Trophoblast cell (in vitro differentiated cells and primary cell): ENCODE results near the gene LRMDA.

Source experiments
- DNase-seq, 2 donors: peaks; one replicate each; pipeline ENCODE4 v3.0.0-alpha.2; 2016
- H2AFZ ChIP-seq: 2 replicates; pipeline ENCODE4 v1.6.1; 2013; ENCODE audit warnings: low read length, moderate library complexity, mild to moderate bottlenecking; ENCODE audit not compliant: insufficient read depth, poor library complexity
- H2AK5ac ChIP-seq: 2 replicates; pipeline ENCODE4 v1.6.1; 2013; ENCODE audit warnings: mild to moderate bottlenecking, low read length
- H2BK120ac ChIP-seq: 2 replicates; pipeline ENCODE4 v1.6.1; 2013; ENCODE audit warnings: low read length, mild to moderate bottlenecking, moderate library complexity; ENCODE audit not compliant: insufficient read depth, poor library complexity
- H2BK12ac ChIP-seq: 2 replicates; pipeline ENCODE4 v1.6.1; 2013; ENCODE audit warnings: mild to moderate bottlenecking, low read length, moderate library complexity
- H2BK5ac ChIP-seq: 2 replicates; pipeline ENCODE4 v1.6.1; 2013; ENCODE audit warnings: low read length, low read depth, moderate library complexity, mild to moderate bottlenecking; ENCODE audit not compliant: poor library complexity
- H3K14ac ChIP-seq: 2 replicates; pipeline ENCODE4 v1.6.1; 2013; ENCODE audit warnings: mild to moderate bottlenecking, low read length
- H3K18ac ChIP-seq: 2 replicates; pipeline ENCODE4 v1.6.1; 2013; ENCODE audit warnings: mild to moderate bottlenecking, low read length
- H3K23ac ChIP-seq: 2 replicates; pipeline ENCODE4 v1.6.1; 2013; ENCODE audit warnings: low read length
- H3K27ac ChIP-seq: 2 replicates; pipeline ENCODE4 v1.5.1; 2013; ENCODE audit warnings: low read depth, mild to moderate bottlenecking, inconsistent platforms, low read length, moderate library complexity
- H3K27me3 ChIP-seq: 2 replicates; pipeline ENCODE4 v1.6.1; 2013; ENCODE audit warnings: inconsistent platforms, mild to moderate bottlenecking, low read length, moderate library complexity; ENCODE audit not compliant: insufficient read depth
- H3K36me3 ChIP-seq, 2 experiments: 1 replicate in 1 of 2; 2 replicates in 1 of 2; pipeline ENCODE4 v1.6.1; 2013; ENCODE audit warnings: low read length in 2 of 2, mild to moderate bottlenecking in 2 of 2, moderate library complexity in 1 of 2; ENCODE audit not compliant: insufficient read depth in 2 of 2, control insufficient read depth in 1 of 2
- H3K4ac ChIP-seq: 2 replicates; pipeline ENCODE4 v1.6.1; 2013; ENCODE audit warnings: low read depth, mild to moderate bottlenecking, low read length, moderate library complexity
- H3K4me1 ChIP-seq, 2 experiments: 1 replicate in 1 of 2; 2 replicates in 1 of 2; pipeline ENCODE4 v1.6.1; 2013; ENCODE audit warnings: low read length in 2 of 2, mild to moderate bottlenecking in 2 of 2, moderate library complexity in 1 of 2; ENCODE audit not compliant: insufficient read depth in 2 of 2, control insufficient read depth in 1 of 2
- H3K4me2 ChIP-seq: 2 replicates; pipeline ENCODE4 v1.6.1; 2013; ENCODE audit warnings: inconsistent platforms, mild to moderate bottlenecking, low read length, moderate library complexity
- H3K4me3 ChIP-seq: 2 replicates; pipeline ENCODE4 v1.5.1; 2013; ENCODE audit warnings: mild to moderate bottlenecking, low read depth, low read length, inconsistent platforms
- H3K79me1 ChIP-seq: one replicate; pipeline ENCODE4 v1.6.1; 2013; ENCODE audit warnings: low read length
- H3K79me2 ChIP-seq: 2 replicates; pipeline ENCODE4 v1.6.1; 2013; ENCODE audit warnings: low read length, mild to moderate bottlenecking; ENCODE audit not compliant: control insufficient read depth, insufficient read depth, poor library complexity
- H3K9ac ChIP-seq: 2 replicates; pipeline ENCODE4 v1.6.1; 2013; ENCODE audit warnings: mild to moderate bottlenecking, low read length
- H3K9me3 ChIP-seq: 2 replicates; pipeline ENCODE4 v1.6.1; 2013; ENCODE audit warnings: low read depth, mild to moderate bottlenecking, control low read depth, inconsistent platforms, low read length; ENCODE audit not compliant: insufficient read depth
- H4K12ac ChIP-seq: 2 replicates; pipeline ENCODE4 v1.6.1; 2013; ENCODE audit warnings: low read depth, mild to moderate bottlenecking, low read length, moderate library complexity
- H4K8ac ChIP-seq: 2 replicates; pipeline ENCODE4 v1.6.1; 2013; ENCODE audit warnings: low read depth, mild to moderate bottlenecking, low read length, moderate library complexity
- H4K91ac ChIP-seq: one replicate; pipeline ENCODE4 v1.6.1; 2013; ENCODE audit warnings: low read depth, mild to moderate bottlenecking, low read length, moderate library complexity
- WGBS: extraction: QIAGEN DNeasy Blood & Tissue Kit; methylation state at CpG from one replicate; pipeline ENCODE4 v1.1.7; 2013; ENCODE audit warnings: missing lambda C conversion rate; ENCODE audit not compliant: insufficient read length, insufficient coverage; ENCODE audit errors: extremely low coverage; 5-methylcytosine and 5-hydroxymethylcytosine counted together

Gene LRMDA

GRCh38 chr10:75436896-75437295 lies 5.5 kb downstream of the LRMDA start:
- Histone ChIP-seq H3K4me3 (no peak overlapping the region), H3K9ac (no peak overlapping the region), H3K14ac (no peak overlapping the region), H3K79me1 (peaks cover 2% of the 10 kb centered on the region), H3K4me2 (no peak overlapping the region), H2BK12ac (no peak overlapping the region), H3K27me3 (no peaks in the 10 kb centered on the region), H3K4ac (no peak overlapping the region), H3K9me3 (no peaks in the 10 kb centered on the region), H4K8ac (no peak overlapping the region), H2BK120ac (no peak overlapping the region), H3K36me3 (no peaks in the 10 kb centered on the region), H4K91ac (no peak overlapping the region), H3K18ac (no peak overlapping the region), H3K27ac (no peak overlapping the region), H3K4me1 (peaks cover 6 to 8% of the 10 kb centered on the region in 2 experiments), H4K12ac (no peak overlapping the region), H3K79me2 (no peaks in the 10 kb centered on the region), H2AFZ (no peak overlapping the region), H3K23ac (no peak overlapping the region), H2AK5ac (no peak overlapping the region), H2BK5ac (no peak overlapping the region)
- no peak for DNase-seq

GRCh38 chr10:75437693-75438092 lies 6.3 kb downstream of the LRMDA start:
- no peak overlapping the region for H3K4me3 ChIP-seq
- no CpG with 5 or more reads among the region's 3 CpGs for WGBS
- H3K27me3 ChIP-seq, result no peaks in the 10 kb centered on the region
- no peak overlapping the region for H3K14ac ChIP-seq
- H2BK5ac ChIP-seq, result no peak overlapping the region
- no peak overlapping the region for H2BK120ac ChIP-seq
- no peak overlapping the region for H3K4me2 ChIP-seq
- H3K23ac ChIP-seq, result no peak overlapping the region
- no peak for DNase-seq
- H4K91ac ChIP-seq, result no peak overlapping the region
- peaks cover 2% of the 10 kb centered on the region for H3K79me1 ChIP-seq
- H3K27ac ChIP-seq, result no peak overlapping the region
- H3K18ac ChIP-seq, result no peak overlapping the region
- no peak overlapping the region for H2BK12ac ChIP-seq
- no peak overlapping the region for H4K8ac ChIP-seq
- H4K12ac ChIP-seq, result no peak overlapping the region
- H3K4ac ChIP-seq, result no peak overlapping the region
- H3K36me3 ChIP-seq, result no peaks in the 10 kb centered on the region
- no peak overlapping the region for H2AK5ac ChIP-seq
- H2AFZ ChIP-seq, result no peak overlapping the region
- H3K9me3 ChIP-seq, result no peaks in the 10 kb centered on the region
- no peaks in the 10 kb centered on the region for H3K79me2 ChIP-seq
- H3K4me1 ChIP-seq, result peaks cover under 1 to 4% of the 10 kb centered on the region in 2 experiments
- no peak overlapping the region for H3K9ac ChIP-seq

GRCh38 chr10:75438275-75438674 lies 6.9 kb downstream of the LRMDA start:
- no peak overlapping the region for H3K4me2 ChIP-seq
- peaks cover 0 to under 1% of the 10 kb centered on the region in 2 experiments for H3K4me1 ChIP-seq
- H4K12ac ChIP-seq, result no peak overlapping the region
- no peak overlapping the region for H3K27ac ChIP-seq
- H2BK5ac ChIP-seq, result no peak overlapping the region
- H3K4ac ChIP-seq, result no peak overlapping the region
- no peaks in the 10 kb centered on the region for H3K9me3 ChIP-seq
- H3K27me3 ChIP-seq, result no peaks in the 10 kb centered on the region
- H3K18ac ChIP-seq, result no peak overlapping the region
- no peak overlapping the region for H2BK120ac ChIP-seq
- H2AFZ ChIP-seq, result no peak overlapping the region
- H3K36me3 ChIP-seq, result no peaks in the 10 kb centered on the region
- no peak for DNase-seq
- H3K14ac ChIP-seq, result no peak overlapping the region
- H2AK5ac ChIP-seq, result no peak overlapping the region
- H4K8ac ChIP-seq, result no peak overlapping the region
- no peaks in the 10 kb centered on the region for H3K79me2 ChIP-seq
- H3K23ac ChIP-seq, result no peak overlapping the region
- no peak overlapping the region for H2BK12ac ChIP-seq
- H3K9ac ChIP-seq, result no peak overlapping the region
- no CpG with 5 or more reads among the region's 3 CpGs for WGBS
- H3K79me1 ChIP-seq, result no peaks in the 10 kb centered on the region
- H4K91ac ChIP-seq, result no peak overlapping the region
- no peak overlapping the region for H3K4me3 ChIP-seq

GRCh38 chr10:75439811-75440210 lies 8.4 kb downstream of the LRMDA start:
- Histone ChIP-seq H4K12ac (no peak overlapping the region), H3K14ac (no peak overlapping the region), H3K79me1 (no peaks in the 10 kb centered on the region), H4K91ac (no peak overlapping the region), H2BK12ac (no peak overlapping the region), H4K8ac (no peak overlapping the region), H3K27me3 (no peaks in the 10 kb centered on the region), H3K27ac (no peak overlapping the region), H3K23ac (no peak overlapping the region), H3K4me2 (no peak overlapping the region), H3K4ac (no peak overlapping the region), H3K18ac (no peak overlapping the region), H3K9ac (no peak overlapping the region), H2BK120ac (no peak overlapping the region), H3K4me3 (no peak overlapping the region), H3K79me2 (no peaks in the 10 kb centered on the region), H3K36me3 (no peaks in the 10 kb centered on the region), H2AK5ac (no peak overlapping the region), H3K4me1 (no peaks in the 10 kb centered on the region), H3K9me3 (no peaks in the 10 kb centered on the region), H2AFZ (no peak overlapping the region), H2BK5ac (no peak overlapping the region)
- DNase-seq, result no peak
- WGBS, result no CpG with 5 or more reads among the region's 4 CpGs
